HepG2 (cell line): ENCODE data around the gene CEACAM21.

Experiments
- CTCF ChIP-seq: sonication (generic); formaldehyde crosslinking; IDR thresholded peaks from 2 replicates; pipeline ENCODE4 v1.5.0; 2020; ENCODE audit warnings: mild to moderate bottlenecking, missing genetic modification reagents, moderate library complexity
- REL ChIP-seq: sonication (generic); formaldehyde crosslinking; conservative IDR thresholded peaks from 2 replicates; pipeline ENCODE4 v1.8.0; 2022; ENCODE audit warnings: mild to moderate bottlenecking, missing genetic modification reagents, moderate library complexity
- ZBTB8A ChIP-seq: sonication (generic); formaldehyde crosslinking; IDR thresholded peaks from 2 replicates; pipeline ENCODE4 v1.4.0; 2020; ENCODE audit warnings: mild to moderate bottlenecking, low read depth, missing genetic modification reagents, borderline replicate concordance
- ZNF24 ChIP-seq: fragments of 450-650 bp; IDR thresholded peaks from 2 replicates; pipeline ENCODE4 v1.6.1; 2017; ENCODE audit warnings: antibody characterized with exemption, mild to moderate bottlenecking

GRCh38 chr19:41624515-41624914, 48.5 kb downstream of the CEACAM21 start:
- no peak for TF ChIP-seq CTCF (CRISPR knock-in tag)
- no peak for TF ChIP-seq ZNF24
- no peak for TF ChIP-seq REL (CRISPR knock-in tag)
- no peak for TF ChIP-seq ZBTB8A
